HepG2 (cell line): ENCODE data around the gene AAR2. TPM values are rescaled to one million over a fixed set of nuclear protein-coding genes. Genes with fewer than 3 reads are reported as not detected.

Experiments
- ATAC-seq: fragments of 200-7000 bp; cut with Tn5 transposase; 3 replicates; pipeline ENCODE4 v1.9.1; 2020; ENCODE audit warnings: mild to moderate bottlenecking, moderate library complexity
- BruUV-seq: library from RNA; stranded (reverse); fragments of 400-500 nt; replicated peaks from 2 replicates; lab custom pipeline; 2021; lab: Mats Ljungman, UMichigan
- CTCF ChIA-PET: fragments of 300-600 bp; formaldehyde crosslinking; extraction: SDS; loops from one replicate; lab custom pipeline; 2021; ENCODE audit warnings: low total read pairs, inconsistent platforms, low intra/inter-chr PET ratio; lab: Yijun Ruan, JAX
- POLR2A ChIA-PET: fragments of 350-600 bp; sonication (Branson Sonifier 250); formaldehyde crosslinking; loops from one replicate; lab custom pipeline; 2020; ENCODE audit warnings: antibody characterized with exemption, inconsistent platforms; lab: Yijun Ruan, JAX
- DNase-seq: peaks from one replicate; pipeline ENCODE4 v3.0.0-alpha.2; 2015; ENCODE audit warnings: low spot score
- FAIRE-seq: peaks from 3 replicates; lab custom pipeline; 2011; peaks lifted over from hg19 to GRCh38; lab: Jason Lieb, UNC
- H2AFZ ChIP-seq: one replicate; pipeline ENCODE4 v1.6.1; 2011; ENCODE audit warnings: low read length, inconsistent platforms
- H3K27ac ChIP-seq: fragments of 300-600 bp; 3 replicates; pipeline ENCODE4 v1.8.0; 2011; ENCODE audit warnings: mixed run types, mild to moderate bottlenecking, mixed read lengths, low read length, inconsistent platforms; ENCODE audit not compliant: insufficient read depth; ENCODE audit errors: extremely low read length
- H3K27me3 ChIP-seq, 2 experiments: fragments of 200-600 bp in 1 of 2; 2 replicates in 1 of 2; 3 replicates in 1 of 2; pipeline versions ENCODE4 v1.6.0 to v1.8.0; 2011; ENCODE audit warnings: low read length in 2 of 2, mild to moderate bottlenecking in 2 of 2, moderate library complexity in 2 of 2, inconsistent platforms in 1 of 2; ENCODE audit not compliant: insufficient read depth in 2 of 2, control insufficient read depth in 1 of 2
- H3K36me3 ChIP-seq, 2 experiments: fragments of 200-600 bp in 1 of 2; replicated peaks in 1 of 2; 2 replicates in 1 of 2; 3 replicates in 1 of 2; pipeline versions ENCODE4 v1.5.1 to v1.8.0; 2011; ENCODE audit warnings: low read length in 2 of 2, inconsistent platforms in 1 of 2; ENCODE audit not compliant: insufficient read depth in 2 of 2, control insufficient read depth in 1 of 2
- H3K4me1 ChIP-seq: 2 replicates; pipeline ENCODE4 v1.5.1; 2012; ENCODE audit warnings: low read length, inconsistent platforms; ENCODE audit not compliant: insufficient read depth
- H3K4me2 ChIP-seq: 2 replicates; pipeline ENCODE4 v1.6.0; 2011; ENCODE audit warnings: low read depth, low read length, inconsistent platforms
- H3K4me3 ChIP-seq, 3 experiments: fragments of 200-600 bp in 1 of 3; sonication (generic), shearing (Covaris generic) in 1 of 3; replicated peaks in 1 of 3; 2 replicates each; pipeline ENCODE4 v1.5.1; 2011 to 2016; ENCODE audit warnings: low read length in 3 of 3, inconsistent platforms in 2 of 3, low read depth in 2 of 3, mild to moderate bottlenecking in 2 of 3, control low read depth in 1 of 3, mixed read lengths in 1 of 3; ENCODE audit not compliant: insufficient read depth in 1 of 3
- H3K79me2 ChIP-seq: one replicate; pipeline ENCODE4 v1.6.1; 2011; ENCODE audit warnings: low read length, inconsistent platforms; ENCODE audit not compliant: insufficient read depth
- H3K9ac ChIP-seq: 2 replicates; pipeline ENCODE4 v1.6.0; 2011; ENCODE audit warnings: mild to moderate bottlenecking, low read depth, low read length, inconsistent platforms; ENCODE audit not compliant: insufficient read depth
- H3K9me3 ChIP-seq: 2 replicates; pipeline ENCODE4 v1.5.1; 2012; ENCODE audit warnings: mild to moderate bottlenecking, low read length
- H4K20me1 ChIP-seq: 2 replicates; pipeline ENCODE4 v1.6.0; 2011; ENCODE audit warnings: inconsistent platforms, mild to moderate bottlenecking, low read length, moderate library complexity; ENCODE audit not compliant: insufficient read depth
- EHMT2 ChIP-seq: fragments of 200-600 bp; sonication (generic); IDR thresholded peaks from 2 replicates; pipeline ENCODE4 v1.7.0; 2017; ENCODE audit warnings: antibody characterized with exemption, low read depth, low read length, borderline replicate concordance
- KDM5B ChIP-seq: sonication (generic); formaldehyde crosslinking; IDR thresholded peaks from 2 replicates; pipeline ENCODE4 v1.4.0; 2020; ENCODE audit warnings: missing genetic modification reagents, mild to moderate bottlenecking, borderline replicate concordance
- MBD4 ChIP-seq: IDR thresholded peaks from 2 replicates; pipeline ENCODE4 v1.6.1; 2012; ENCODE audit warnings: low read length, inconsistent platforms, borderline replicate concordance
- MYC ChIP-seq: sonication (generic); formaldehyde crosslinking; IDR thresholded peaks from 2 replicates; pipeline ENCODE4 v1.9.0; 2021; ENCODE audit warnings: missing genetic modification reagents, borderline replicate concordance
- PPARG ChIP-seq: conservative IDR thresholded peaks from 2 replicates; pipeline ENCODE4 v1.6.1; 2016; ENCODE audit warnings: missing biosample characterization, missing genetic modification reagents
- SP4 ChIP-seq: sonication (generic); formaldehyde crosslinking; IDR thresholded peaks from 2 replicates; pipeline ENCODE4 v1.8.1; 2023; ENCODE audit warnings: mild to moderate bottlenecking, missing genetic modification reagents
- TBX3 ChIP-seq: fragments of 450-650 bp; IDR thresholded peaks from 2 replicates; pipeline ENCODE4 v1.6.1; 2017; ENCODE audit warnings: antibody characterized with exemption, mild to moderate bottlenecking, inconsistent platforms, borderline replicate concordance
- ZBTB3 ChIP-seq: sonication (generic); formaldehyde crosslinking; IDR thresholded peaks from 2 replicates; pipeline ENCODE4 v1.4.0; 2020; ENCODE audit warnings: low read depth, mild to moderate bottlenecking, moderate library complexity, missing genetic modification reagents, borderline replicate concordance
- ZNF484 ChIP-seq: sonication (generic); formaldehyde crosslinking; IDR thresholded peaks from 2 replicates; pipeline ENCODE4 v1.5.1; 2020; ENCODE audit warnings: mild to moderate bottlenecking, low read depth, missing genetic modification reagents, borderline replicate concordance
- ZNF746 ChIP-seq: sonication (generic); formaldehyde crosslinking; IDR thresholded peaks from 2 replicates; pipeline ENCODE4 v1.8.0; 2022; ENCODE audit warnings: mild to moderate bottlenecking, missing genetic modification reagents
- WGBS: methylation state at CpG from one replicate; pipeline ENCODE4 v1.1.6; 2017; ENCODE audit warnings: low lambda C conversion rate; 5-methylcytosine and 5-hydroxymethylcytosine counted together
- in situ Hi-C: cut with HindIII; loops from 2 replicates; pipeline ENCODE4 v1.10.0; 2017; ENCODE audit warnings: low pct_unique_long_range_greater_than_20kb; ENCODE audit not compliant: extremely low pct_ligation_motif_present
- intact Hi-C: fragments of 100-400 bp; cut with micrococcal nuclease; formaldehyde crosslinking; loops from one replicate; pipeline ENCODE4 v1.10.0; 2022; ENCODE audit not compliant: unreplicated experiment
- polyA plus RNA-seq, 8 experiments: library from polyadenylated mRNA; depleted of rRNA in 3 of 8; stranded (reverse) in 7 of 8; unstranded in 1 of 8; fragments of >200 nt; fragmentation: Illumina TruSeq in 4 of 8; extraction: Trizol in 4 of 8; gene quantifications; 2 replicates each; pipeline versions ENCODE4 v1.2.1 to v1.2.3, GENCODE V29; 2011 to 2016; ENCODE audit warnings: low read depth in 4 of 8, missing spikeins in 1 of 8, mixed read lengths in 1 of 8; ENCODE audit not compliant: insufficient read depth in 1 of 8
- total RNA-seq, 5 experiments: library from RNA; depleted of rRNA; stranded (reverse); fragments of >200 nt; fragmentation: Illumina TruSeq; extraction: Trizol; gene quantifications; 2 replicates each; pipeline ENCODE4 v1.2.3, GENCODE V29; 2016; ENCODE audit warnings: low read depth in 1 of 5
- TF ChIP-seq, protein P1 (sequence below): sonication (generic); formaldehyde crosslinking; IDR thresholded peaks from 2 replicates; pipeline ENCODE4 v1.8.1; 2023; ENCODE audit warnings: missing genetic modification reagents, mild to moderate bottlenecking, borderline replicate concordance

The AAR2 gene
- total and polyA plus RNA-seq, 2 of the 13 experiments (the other 11 are each of a cell fraction or from before 2014, with no cell fraction given): 45.2 to 46.2 TPM

GRCh38 chr20:36213362-36213761 is 22.9 kb upstream of the AAR2 start:
- H3K27me3 ChIP-seq: no peaks in the 10 kb centered on the region
- H3K9ac ChIP-seq: no peak overlapping the region
- 61% methylated on average over 2 of the region's 2 CpGs for WGBS
- H3K27ac ChIP-seq: no peak overlapping the region
- H4K20me1 ChIP-seq: no peaks in the 10 kb centered on the region
- FAIRE-seq (no peak), ATAC-seq (no peak), DNase-seq (no peak)
- H3K9me3 ChIP-seq: no peaks in the 10 kb centered on the region
- intact Hi-C loops (no loop called here), in situ Hi-C loops (no loop called here)
- H3K4me1 ChIP-seq: peaks cover 9% of the 10 kb centered on the region
- TF ChIP-seq KDM5B (no peak), MYC (CRISPR knock-in tag) (no peak), TBX3 (no peak), ZBTB3 (CRISPR knock-in tag) (no peak), MBD4 (no peak), ZNF484 (CRISPR knock-in tag) (no peak), ZNF746 (CRISPR knock-in tag) (no peak), PPARG (CRISPR knock-in tag) (no peak), SP4 (CRISPR knock-in tag) (no peak), EHMT2 (no peak)
- TF ChIP-seq, protein P1, sequence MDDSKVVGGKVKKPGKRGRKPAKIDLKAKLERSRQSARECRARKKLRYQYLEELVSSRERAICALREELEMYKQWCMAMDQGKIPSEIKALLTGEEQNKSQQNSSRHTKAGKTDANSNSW (CRISPR knock-in tag): no peak
- H3K79me2 ChIP-seq: no peaks in the 10 kb centered on the region
- BruUV-seq: no TSS peak
- CTCF ChIA-PET: no interaction called here
- no peak overlapping the region for H3K4me3 ChIP-seq
- POLR2A ChIA-PET: no interaction called here
- peaks cover 11 to 16% of the 10 kb centered on the region in 2 experiments for H3K36me3 ChIP-seq
- no peak overlapping the region for H2AFZ ChIP-seq
- H3K4me2 ChIP-seq: no peak overlapping the region
